Neural cell (in vitro differentiated cells): Measurements from ENCODE around the gene TBX18.

ENCODE experiments used
- EP300 ChIP-seq: fragments of 450-650 bp; conservative IDR thresholded peaks from 2 replicates; pipeline ENCODE4 v1.6.1; 2014; ENCODE audit warnings: antibody characterized with exemption, mild to moderate bottlenecking, moderate library complexity; ENCODE audit not compliant: poor library complexity, severe bottlenecking
- EZH2 ChIP-seq: fragments of 200-600, 300-800 bp; shearing (Covaris generic), sonication (generic); IDR thresholded peaks from 2 replicates; pipeline ENCODE4 v1.6.1; 2014; ENCODE audit warnings: antibody characterized with exemption, low read length, borderline replicate concordance, mild to moderate bottlenecking; ENCODE audit not compliant: insufficient read depth, poor library complexity, severe bottlenecking

GRCh38 chr6:84772428-84773132, 8.2 kb upstream of the TBX18 start:
- no peak for TF ChIP-seq EZH2
- TF ChIP-seq EP300 = no peak
